Thymus (tissue), 11 donors: Measurements from ENCODE around the gene UPK1B. TPM values are rescaled to one million over a fixed set of nuclear protein-coding genes. Genes with fewer than 3 reads are reported as not detected.
"Not testable (repeated sequence)": the region's sequence is repeated elsewhere in the genome, so short reads cannot be mapped to it uniquely, and the experiment has no call there.

Experiments
- DNase-seq, 9 donors: peaks; one replicate each; pipeline ENCODE4 v3.0.0-alpha.2; 2013; ENCODE audit warnings: low spot score in 9 of 9, low read depth in 6 of 9, missing footprints in 1 of 9
- H3K27ac ChIP-seq, 2 donors: one replicate each; pipeline ENCODE4 v1.5.1; 2013; ENCODE audit warnings: control low read depth in 1 of 2, low read depth in 1 of 2, low read length in 1 of 2, mild to moderate bottlenecking in 1 of 2, moderate library complexity in 1 of 2
- H3K27me3 ChIP-seq, 2 donors: one replicate each; pipeline ENCODE4 v1.5.1; 2013; ENCODE audit warnings: low read length in 1 of 2; ENCODE audit not compliant: control insufficient read depth in 2 of 2, insufficient read depth in 1 of 2
- H3K36me3 ChIP-seq, 2 donors: one replicate each; pipeline ENCODE4 v1.5.1; 2013; ENCODE audit warnings: low read length in 1 of 2, mild to moderate bottlenecking in 1 of 2, moderate library complexity in 1 of 2; ENCODE audit not compliant: control insufficient read depth in 2 of 2, insufficient read depth in 2 of 2
- H3K4me1 ChIP-seq, 2 donors: one replicate each; pipeline ENCODE4 v1.5.1; 2013; ENCODE audit warnings: low read length in 2 of 2; ENCODE audit not compliant: control insufficient read depth in 2 of 2, insufficient read depth in 2 of 2
- H3K4me3 ChIP-seq, 2 donors: one replicate each; pipeline ENCODE4 v1.5.1; 2013; ENCODE audit warnings: low read length in 2 of 2, control low read depth in 1 of 2, mild to moderate bottlenecking in 1 of 2
- H3K9me3 ChIP-seq, 2 donors: one replicate each; pipeline ENCODE4 v1.5.1; 2013; ENCODE audit warnings: low read length in 1 of 2, mild to moderate bottlenecking in 1 of 2; ENCODE audit not compliant: control insufficient read depth in 2 of 2, insufficient read depth in 1 of 2
- WGBS: extraction: QIAGEN DNeasy Blood & Tissue Kit; methylation state at CpG from one replicate; pipeline ENCODE4 v1.1.7; 2013; 5-methylcytosine and 5-hydroxymethylcytosine counted together
- polyA plus RNA-seq: library from polyadenylated mRNA; stranded (reverse); fragments of 200-250 nt; gene quantifications from one replicate; pipeline ENCODE4 v1.2.3, GENCODE V29; 2013
- total RNA-seq: library from RNA; stranded (reverse); fragments of 120-200 nt; gene quantifications from one replicate; pipeline ENCODE4 v1.2.4, GENCODE V29; 2013
- donor health status: healthy.

Gene UPK1B
- total and polyA plus RNA-seq, 2 donors: 0.52 to 8.6 TPM

DNA sequence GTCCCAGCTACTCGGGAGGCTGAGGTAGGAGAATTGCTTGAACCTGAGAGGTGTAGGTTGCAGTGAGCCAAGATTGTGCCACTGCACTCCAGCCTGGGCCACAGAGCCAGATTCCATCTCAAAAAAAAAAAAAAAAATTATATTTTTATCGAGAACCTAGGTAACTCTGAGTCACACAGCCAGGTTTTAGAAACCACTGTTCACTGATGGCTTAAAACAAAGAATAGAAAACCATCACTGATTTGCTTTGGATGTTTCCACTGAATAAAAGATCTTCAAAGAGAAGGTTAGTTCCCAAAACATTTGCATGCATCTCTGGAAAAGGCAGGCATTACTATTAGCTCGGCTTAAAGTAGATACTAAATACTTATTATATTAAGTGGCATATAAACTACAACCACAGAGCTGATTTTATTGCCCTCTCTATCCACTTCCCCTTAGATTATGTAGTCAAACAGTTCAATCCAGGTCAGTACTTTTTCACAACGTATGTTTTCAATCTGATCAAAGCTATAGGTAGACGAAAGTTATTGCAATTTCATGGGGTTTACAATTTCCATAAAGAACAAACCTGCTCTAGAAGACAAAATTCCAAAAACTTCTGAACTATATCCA lies 65.9 kb downstream of the UPK1B start:
- Histone ChIP-seq H3K27me3 (no peaks in the 10 kb centered on the region), H3K4me1 (peaks cover 12 to 21% of the 10 kb centered on the region in 2 donors), H3K4me3 (peak overlapping the region; percentile 57 to 88), H3K36me3 (peaks cover 7 to 9% of the 10 kb centered on the region in 2 donors), H3K9me3 (no peaks in the 10 kb centered on the region), H3K27ac (no peak overlapping the region)
- 61% methylated on average over 5 of the region's 5 CpGs for WGBS
- DNase-seq: peak in 1 of 9 donors; percentile 17

- Histone ChIP-seq H3K4me3 (peak overlapping the region; percentile 57 to 88), H3K27me3 (no peaks in the 10 kb centered on the region), H3K4me1 (peaks cover 12 to 21% of the 10 kb centered on the region in 2 donors), H3K9me3 (no peaks in the 10 kb centered on the region), H3K36me3 (peaks cover 7 to 9% of the 10 kb centered on the region in 2 donors), H3K27ac (peak overlapping the region; percentile 58 to 92)
- 4% methylated on average over 16 of the region's 16 CpGs for WGBS
- DNase-seq: peak in 4 of 9 donors; percentile 10 to 47 (median 31)
These were observed 66.7 kb downstream of the UPK1B start for GRCh38 chr3:119240101-119240590.

GRCh38 chr3:119240591-119241434 lies 67.4 kb downstream of the UPK1B start, which contains the start of gene B4GALT4:
Gene B4GALT4 (minus strand): TSS chr3:119240878. CDS start chr3:119230099, 10,779 bp downstream.
- H3K4me1 ChIP-seq: peaks cover 12 to 18% of the 10 kb centered on the region in 2 donors
- peak in 7 of 9 donors; percentile 47 to 81 (median 63) for DNase-seq
- H3K36me3 ChIP-seq: peaks cover 2 to 3% of the 10 kb centered on the region in 2 donors
- no peaks in the 10 kb centered on the region for H3K9me3 ChIP-seq
- WGBS: 2% methylated on average over 70 of the region's 70 CpGs
- H3K4me3 ChIP-seq: peak within 1 kb of the TSS; percentile 57 to 88
- peak within 1 kb of the TSS; percentile 58 to 92 for H3K27ac ChIP-seq
- no peaks in the 10 kb centered on the region for H3K27me3 ChIP-seq

DNA sequence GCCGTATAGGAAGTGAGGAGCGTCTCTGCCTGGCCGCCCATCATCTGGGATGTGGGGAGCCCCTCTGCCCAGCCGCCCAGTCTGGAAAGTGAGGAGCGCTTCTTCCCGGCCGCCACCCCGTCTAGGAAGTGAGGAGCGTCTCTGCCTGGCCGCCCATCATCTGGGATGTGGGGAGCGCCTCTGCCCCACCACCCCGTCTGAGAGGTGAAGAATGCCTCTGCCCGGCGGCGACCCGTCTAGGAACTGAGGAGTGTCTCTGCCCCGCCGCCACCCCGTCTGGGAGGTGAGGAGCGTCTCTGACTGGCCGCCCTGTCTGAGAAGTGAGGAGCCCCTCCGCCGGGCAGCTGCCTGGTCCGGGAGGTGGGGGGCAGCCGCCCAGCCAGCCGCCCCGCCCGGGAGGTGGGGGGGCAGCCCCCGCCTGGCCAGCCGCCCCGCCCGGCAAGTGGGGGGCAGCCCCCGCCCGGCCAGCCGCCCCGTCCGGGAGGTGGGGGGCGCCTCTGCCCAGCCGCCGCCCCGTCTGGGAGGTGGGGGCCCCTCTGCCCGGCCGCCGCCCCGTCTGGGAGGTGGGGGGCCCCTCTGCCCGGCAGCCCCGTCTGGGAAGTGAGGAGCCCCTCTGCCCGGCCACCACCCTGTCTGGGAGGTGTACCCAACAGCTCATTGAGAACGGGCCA lies 69.1 kb downstream of the UPK1B start:
- not testable (repeated sequence) for H3K36me3 ChIP-seq, H3K9me3 ChIP-seq, H3K4me3 ChIP-seq, H3K27me3 ChIP-seq, H3K27ac ChIP-seq, DNase-seq
- peaks cover 12 to 18% of the 10 kb centered on the region in 2 donors for H3K4me1 ChIP-seq
- 97% methylated on average over 49 of the region's 49 CpGs for WGBS

DNA sequence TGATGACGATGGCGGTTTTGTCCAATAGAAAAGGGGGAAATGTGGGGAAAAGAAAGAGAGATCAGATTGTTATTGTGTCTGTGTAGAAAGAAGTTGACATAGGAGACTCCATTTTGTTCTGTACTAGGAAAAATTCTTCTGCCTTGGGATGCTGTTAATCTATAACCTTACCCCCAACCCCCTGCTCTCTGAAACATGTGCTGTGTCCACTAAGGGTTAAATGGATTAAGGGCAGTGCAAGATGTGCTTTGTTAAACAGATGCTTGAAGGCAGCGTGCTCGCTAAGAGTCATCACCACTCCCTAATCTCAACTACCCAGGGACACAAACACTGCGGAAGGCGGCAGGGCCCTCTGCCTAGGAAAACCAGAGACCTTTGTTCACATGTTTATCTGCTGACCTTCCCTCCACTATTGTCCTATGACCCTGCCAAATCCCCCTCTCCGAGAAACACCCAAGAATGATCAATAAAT lies 69.7 kb downstream of the UPK1B start:
- H3K4me3 ChIP-seq, H3K9me3 ChIP-seq, H3K27ac ChIP-seq, H3K27me3 ChIP-seq, H3K36me3 ChIP-seq, DNase-seq: not testable (repeated sequence)
- whole genome bisulfite sequencing: 96% methylated on average over 7 of the region's 7 CpGs
- peaks cover 12 to 18% of the 10 kb centered on the region in 2 donors for H3K4me1 ChIP-seq

GRCh38 chr3:119243712-119244111 lies 70.3 kb downstream of the UPK1B start:
- H3K27me3 ChIP-seq: no peaks in the 10 kb centered on the region
- no peak overlapping the region for H3K4me3 ChIP-seq
- no peak for DNase-seq
- H3K27ac ChIP-seq: no peak overlapping the region
- H3K9me3 ChIP-seq: no peaks in the 10 kb centered on the region
- H3K4me1 ChIP-seq: peaks cover 12 to 18% of the 10 kb centered on the region in 2 donors
- H3K36me3 ChIP-seq: no peaks in the 10 kb centered on the region

GRCh38 chr3:119245778-119246177 lies 72.4 kb downstream of the UPK1B start:
- Histone ChIP-seq H3K27ac (no peak overlapping the region), H3K36me3 (no peaks in the 10 kb centered on the region), H3K4me1 (peaks cover 3 to 6% of the 10 kb centered on the region in 2 donors), H3K9me3 (no peaks in the 10 kb centered on the region), H3K4me3 (no peak overlapping the region), H3K27me3 (no peaks in the 10 kb centered on the region)
- WGBS: 97% methylated on average over 2 of the region's 2 CpGs
- DNase-seq: no peak
